ENCODE results near the gene DSTN. TPM values are rescaled to one million over a fixed set of nuclear protein-coding genes. Genes with fewer than 3 reads are reported as not detected.

Gene DSTN
- total RNA-seq, 1 experiment from 2014 or later: 9.5 TPM

GRCh38 chr20:17541596-17541995 is 28.3 kb upstream of the DSTN start:
- no peaks in the 10 kb centered on the region for H3K79me2 ChIP-seq (ENCODE audit: low read length)
- H3K9me2 ChIP-seq (replicated peaks; ENCODE audit: insufficient read depth, low read length): no peaks in the 10 kb centered on the region

GRCh38 chr20:17541996-17542395 is 27.9 kb upstream of the DSTN start:
- Histone ChIP-seq H3K4me3 (ENCODE audit: low read length) (no peak overlapping the region), H3K9me2 (replicated peaks; ENCODE audit: insufficient read depth, low read length) (no peaks in the 10 kb centered on the region), H3K4me2 (ENCODE audit: low read depth, low read length, poor library complexity, severe bottlenecking) (no peak overlapping the region), H3K27me3 (ENCODE audit: low read length) (no peaks in the 10 kb centered on the region), H3K4me1 (ENCODE audit: low read length) (peaks cover 3% of the 10 kb centered on the region; the same call in 1 of the 2 replicates), H3K9me3 (ENCODE audit: low read length) (no peaks in the 10 kb centered on the region), H3K9ac (ENCODE audit: low read length) (no peak overlapping the region), H3K27ac (ENCODE audit: low read length) (no peak overlapping the region), H2AFZ (ENCODE audit: low read length) (no peak overlapping the region), H3K36me3 (ENCODE audit: insufficient read depth, low read length) (no peaks in the 10 kb centered on the region), H3K79me2 (ENCODE audit: low read length) (no peaks in the 10 kb centered on the region), H4K20me1 (ENCODE audit: insufficient read depth, low read depth, low read length) (no peaks in the 10 kb centered on the region)
- DNase-seq: no peak

More at GRCh38 chr20:17541596-17541995, 28.3 kb upstream of the DSTN start:
- H3K36me3 ChIP-seq (ENCODE audit: insufficient read depth, low read length): no peaks in the 10 kb centered on the region
- no peak for DNase-seq
- H3K27me3 ChIP-seq (ENCODE audit: low read length): no peaks in the 10 kb centered on the region
- H3K4me3 ChIP-seq (ENCODE audit: low read length): no peak overlapping the region
- H3K9me3 ChIP-seq (ENCODE audit: low read length): no peaks in the 10 kb centered on the region
- no peak overlapping the region for H2AFZ ChIP-seq (ENCODE audit: low read length)
- H3K4me2 ChIP-seq (ENCODE audit: low read depth, low read length, poor library complexity, severe bottlenecking): no peak overlapping the region
- peaks cover 3% of the 10 kb centered on the region; the same call in 1 of the 2 replicates for H3K4me1 ChIP-seq (ENCODE audit: low read length)
- no peak overlapping the region for H3K27ac ChIP-seq (ENCODE audit: low read length)
- H3K9ac ChIP-seq (ENCODE audit: low read length): no peak overlapping the region
- H4K20me1 ChIP-seq (ENCODE audit: insufficient read depth, low read depth, low read length): no peaks in the 10 kb centered on the region

DNA sequence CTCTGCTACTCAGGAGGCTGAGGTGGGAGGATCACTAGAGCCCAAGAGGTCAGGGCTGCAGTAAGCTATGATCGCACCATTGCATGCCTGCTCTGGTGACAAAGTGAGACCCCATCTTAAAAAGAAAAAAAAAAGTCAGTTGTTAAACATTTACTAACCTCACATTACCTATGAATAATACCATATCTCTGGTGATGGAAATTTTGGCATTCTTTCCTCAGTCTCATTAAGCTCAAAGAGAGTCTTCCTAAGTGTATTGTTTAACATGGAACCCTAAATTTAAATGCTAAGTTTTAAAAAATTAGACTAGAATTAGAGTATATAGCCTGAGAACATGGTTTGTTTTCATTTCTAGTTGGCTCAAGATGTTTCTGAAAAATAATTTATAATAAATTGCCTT is 27.4 kb upstream of the DSTN start:
- Histone ChIP-seq H2AFZ (ENCODE audit: low read length) (no peak overlapping the region), H3K9me2 (replicated peaks; ENCODE audit: insufficient read depth, low read length) (no peaks in the 10 kb centered on the region), H4K20me1 (ENCODE audit: insufficient read depth, low read depth, low read length) (no peaks in the 10 kb centered on the region), H3K36me3 (ENCODE audit: insufficient read depth, low read length) (no peaks in the 10 kb centered on the region), H3K79me2 (ENCODE audit: low read length) (no peaks in the 10 kb centered on the region), H3K27me3 (ENCODE audit: low read length) (no peaks in the 10 kb centered on the region), H3K4me1 (ENCODE audit: low read length) (no peaks in the 10 kb centered on the region), H3K4me2 (ENCODE audit: low read depth, low read length, poor library complexity, severe bottlenecking) (no peak overlapping the region), H3K9ac (ENCODE audit: low read length) (no peak overlapping the region), H3K27ac (ENCODE audit: low read length) (no peak overlapping the region), H3K4me3 (ENCODE audit: low read length) (no peak overlapping the region), H3K9me3 (ENCODE audit: low read length) (no peaks in the 10 kb centered on the region)
- no peak for DNase-seq

- no peak overlapping the region for H3K4me2 ChIP-seq (ENCODE audit: low read depth, low read length, poor library complexity, severe bottlenecking)
- no peaks in the 10 kb centered on the region for H3K27me3 ChIP-seq (ENCODE audit: low read length)
- no peak for DNase-seq
- H3K27ac ChIP-seq (ENCODE audit: low read length): no peak overlapping the region
- no peaks in the 10 kb centered on the region for H3K9me3 ChIP-seq (ENCODE audit: low read length)
- H3K4me3 ChIP-seq (ENCODE audit: low read length): no peak overlapping the region
- H4K20me1 ChIP-seq (ENCODE audit: insufficient read depth, low read depth, low read length): no peaks in the 10 kb centered on the region
- no peaks in the 10 kb centered on the region for H3K79me2 ChIP-seq (ENCODE audit: low read length)
- no peaks in the 10 kb centered on the region for H3K36me3 ChIP-seq (ENCODE audit: insufficient read depth, low read length)
- H3K9me2 ChIP-seq (replicated peaks; ENCODE audit: insufficient read depth, low read length): no peaks in the 10 kb centered on the region
- no peak overlapping the region for H2AFZ ChIP-seq (ENCODE audit: low read length)
- H3K4me1 ChIP-seq (ENCODE audit: low read length): no peaks in the 10 kb centered on the region
- H3K9ac ChIP-seq (ENCODE audit: low read length): no peak overlapping the region
Measured at GRCh38 chr20:17542993-17543412, 26.9 kb upstream of the DSTN start.

DNA sequence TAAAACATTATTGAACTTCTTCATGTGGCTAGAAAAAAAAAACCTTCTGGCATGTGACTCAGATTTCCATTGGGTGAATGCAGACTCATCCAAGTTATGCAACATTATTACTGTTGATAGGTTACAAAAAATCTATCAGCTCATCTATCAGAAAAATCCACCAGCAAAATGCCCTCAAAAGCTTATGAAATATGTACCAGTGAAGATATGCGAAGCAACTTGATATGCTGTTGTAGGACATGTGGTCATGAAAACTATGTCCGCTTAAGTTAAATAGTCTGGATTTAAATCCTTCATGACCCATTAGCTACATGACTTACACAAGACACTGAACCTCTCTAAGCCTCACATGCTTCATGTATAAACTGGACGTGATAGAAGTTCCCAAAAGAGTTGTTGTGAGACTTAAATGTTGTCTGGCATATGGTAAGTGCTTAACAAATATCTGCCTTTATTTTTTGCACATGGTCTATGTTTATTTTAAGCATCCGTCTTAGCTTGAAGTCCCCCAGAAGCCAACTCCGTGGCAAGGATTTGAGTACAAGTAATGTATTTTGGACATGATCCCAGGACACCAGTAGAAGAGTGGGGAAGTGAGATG is 26.2 kb upstream of the DSTN start:
- Histone ChIP-seq H3K9ac (ENCODE audit: low read length) (no peak overlapping the region), H3K9me3 (ENCODE audit: low read length) (no peaks in the 10 kb centered on the region), H3K9me2 (replicated peaks; ENCODE audit: insufficient read depth, low read length) (no peaks in the 10 kb centered on the region), H2AFZ (ENCODE audit: low read length) (no peak overlapping the region), H3K79me2 (ENCODE audit: low read length) (no peaks in the 10 kb centered on the region), H3K4me1 (ENCODE audit: low read length) (no peaks in the 10 kb centered on the region), H3K4me2 (ENCODE audit: low read depth, low read length, poor library complexity, severe bottlenecking) (no peak overlapping the region), H3K36me3 (ENCODE audit: insufficient read depth, low read length) (no peaks in the 10 kb centered on the region), H3K27ac (ENCODE audit: low read length) (no peak overlapping the region), H3K4me3 (ENCODE audit: low read length) (no peak overlapping the region), H4K20me1 (ENCODE audit: insufficient read depth, low read depth, low read length) (no peaks in the 10 kb centered on the region), H3K27me3 (ENCODE audit: low read length) (no peaks in the 10 kb centered on the region)
- DNase-seq: no peak

- Histone ChIP-seq H3K9me3 (ENCODE audit: low read length) (no peaks in the 10 kb centered on the region), H3K9ac (ENCODE audit: low read length) (no peak overlapping the region), H3K79me2 (ENCODE audit: low read length) (no peaks in the 10 kb centered on the region), H3K36me3 (ENCODE audit: insufficient read depth, low read length) (no peaks in the 10 kb centered on the region), H2AFZ (ENCODE audit: low read length) (no peak overlapping the region), H3K27me3 (ENCODE audit: low read length) (no peaks in the 10 kb centered on the region), H3K9me2 (replicated peaks; ENCODE audit: insufficient read depth, low read length) (no peaks in the 10 kb centered on the region), H3K4me1 (ENCODE audit: low read length) (no peaks in the 10 kb centered on the region), H3K4me3 (ENCODE audit: low read length) (no peak overlapping the region), H3K27ac (ENCODE audit: low read length) (no peak overlapping the region), H3K4me2 (ENCODE audit: low read depth, low read length, poor library complexity, severe bottlenecking) (no peak overlapping the region), H4K20me1 (ENCODE audit: insufficient read depth, low read depth, low read length) (no peaks in the 10 kb centered on the region)
- no peak for DNase-seq
Measured at GRCh38 chr20:17545127-17545526, 24.7 kb upstream of the DSTN start.

DNA sequence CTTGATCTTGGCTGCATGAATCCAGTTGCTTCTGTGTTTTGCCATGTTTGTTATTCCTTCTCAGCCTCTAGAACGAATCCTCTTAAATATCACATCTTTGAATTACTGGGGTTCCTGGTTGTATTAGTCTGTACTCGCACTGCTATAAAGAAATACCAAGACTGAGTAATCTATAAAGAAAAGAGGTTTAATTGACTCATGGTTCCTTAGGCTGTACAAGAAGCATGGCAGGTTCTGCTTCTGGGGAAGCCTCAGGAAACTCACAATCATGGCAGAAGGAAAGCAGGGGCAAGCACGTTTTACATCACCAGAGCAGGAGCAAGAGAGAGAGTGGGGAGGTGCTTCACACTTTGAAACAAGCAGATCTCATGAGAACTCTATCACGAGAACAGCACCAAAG is 20.7 kb upstream of the DSTN start:
- no peaks in the 10 kb centered on the region for H3K79me2 ChIP-seq (ENCODE audit: low read length)
- H3K4me3 ChIP-seq (ENCODE audit: low read length): no peak overlapping the region
- no peak for DNase-seq
- no peaks in the 10 kb centered on the region for H4K20me1 ChIP-seq (ENCODE audit: insufficient read depth, low read depth, low read length)
- no peaks in the 10 kb centered on the region for H3K36me3 ChIP-seq (ENCODE audit: insufficient read depth, low read length)
- no peaks in the 10 kb centered on the region for H3K9me2 ChIP-seq (replicated peaks; ENCODE audit: insufficient read depth, low read length)
- H3K4me2 ChIP-seq (ENCODE audit: low read depth, low read length, poor library complexity, severe bottlenecking): no peak overlapping the region
- no peaks in the 10 kb centered on the region for H3K9me3 ChIP-seq (ENCODE audit: low read length)
- H3K27me3 ChIP-seq (ENCODE audit: low read length): no peaks in the 10 kb centered on the region
- H3K4me1 ChIP-seq (ENCODE audit: low read length): no peaks in the 10 kb centered on the region
- H3K27ac ChIP-seq (ENCODE audit: low read length): no peak overlapping the region
- no peak overlapping the region for H3K9ac ChIP-seq (ENCODE audit: low read length)
- no peak overlapping the region for H2AFZ ChIP-seq (ENCODE audit: low read length)

DNA sequence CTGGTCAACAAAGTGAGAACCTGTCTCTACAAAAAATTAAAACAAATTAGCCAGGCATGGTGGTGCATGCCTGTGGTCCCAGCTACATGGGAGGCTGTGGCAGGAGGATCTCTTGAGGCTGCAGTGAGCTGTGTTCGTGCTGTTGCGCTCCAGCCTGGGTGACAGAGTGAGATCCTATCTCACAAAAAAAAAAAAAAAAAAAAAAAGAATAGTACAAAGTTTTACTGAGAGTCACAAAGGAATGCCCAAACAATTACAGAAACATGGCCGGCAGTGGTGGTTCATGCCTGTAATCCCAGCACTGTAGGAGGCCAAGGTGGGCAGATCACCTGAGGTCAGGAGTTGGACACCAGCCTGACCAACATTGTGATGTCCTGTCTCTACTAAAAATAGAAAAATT is 14.8 kb upstream of the DSTN start:
- Histone ChIP-seq H3K4me3 (ENCODE audit: low read length) (no peak overlapping the region), H3K79me2 (ENCODE audit: low read length) (no peaks in the 10 kb centered on the region), H3K36me3 (ENCODE audit: insufficient read depth, low read length) (no peaks in the 10 kb centered on the region), H3K9me2 (replicated peaks; ENCODE audit: insufficient read depth, low read length) (no peaks in the 10 kb centered on the region), H4K20me1 (ENCODE audit: insufficient read depth, low read depth, low read length) (no peaks in the 10 kb centered on the region), H3K4me2 (ENCODE audit: low read depth, low read length, poor library complexity, severe bottlenecking) (no peak overlapping the region), H3K27ac (ENCODE audit: low read length) (no peak overlapping the region), H3K4me1 (ENCODE audit: low read length) (no peaks in the 10 kb centered on the region), H2AFZ (ENCODE audit: low read length) (no peak overlapping the region), H3K27me3 (ENCODE audit: low read length) (no peaks in the 10 kb centered on the region), H3K9ac (ENCODE audit: low read length) (no peak overlapping the region), H3K9me3 (ENCODE audit: low read length) (no peaks in the 10 kb centered on the region)
- DNase-seq: no peak

Data from Karpas-422 (cell line).